Measurements from ENCODE around the gene STK31. TPM values are rescaled to one million over a fixed set of nuclear protein-coding genes. Genes with fewer than 3 reads are reported as not detected.

The STK31 gene
- total RNA-seq, 1 donor from 2014 or later, result 2.8 TPM

GRCh38 chr7:23698822-23699221 lies 11.2 kb upstream of the STK31 start:
- no peak overlapping the region for H3K4me2 ChIP-seq
- no peaks in the 10 kb centered on the region for H3K27me3 ChIP-seq
- H3K27me3 Mint-ChIP-seq (ENCODE audit: insufficient read depth, low read depth), result no peaks in the 10 kb centered on the region
- no peaks in the 10 kb centered on the region for H3K9me3 ChIP-seq (ENCODE audit: low read depth)
- no peaks in the 10 kb centered on the region for H3K4me1 Mint-ChIP-seq
- H3F3A ChIP-seq (ENCODE audit: low read depth), result no peaks in the 10 kb centered on the region
- peaks cover 5% of the 10 kb centered on the region for H3K36me3 ChIP-seq
- no peaks in the 10 kb centered on the region for H3K79me2 ChIP-seq (ENCODE audit: low read depth)
- no peak overlapping the region for H3K27ac Mint-ChIP-seq
- no peak overlapping the region for H3K4me3 ChIP-seq
- peaks cover 21% of the 10 kb centered on the region for H3K36me3 Mint-ChIP-seq
- H2AFZ ChIP-seq (replicated peaks), result no peak overlapping the region
- no peak overlapping the region for H3K4me3 Mint-ChIP-seq
- TF ChIP-seq EZH2 (IDR thresholded peaks at IDR 0.05), result no peak
- no peak for TF ChIP-seq EZH2phosphoT487 (IDR thresholded peaks at IDR 0.05)
- no peak for TF ChIP-seq CTCF (IDR thresholded peaks at IDR 0.05)
- H4K20me1 ChIP-seq (ENCODE audit: low read depth), result no peaks in the 10 kb centered on the region
- no peak overlapping the region for H3K27ac ChIP-seq
- H3K9ac ChIP-seq, result no peak overlapping the region
- H3K4me1 ChIP-seq, result no peaks in the 10 kb centered on the region
- no peaks in the 10 kb centered on the region for H3K9me3 Mint-ChIP-seq
- DNase-seq (ENCODE audit: low spot score), result no peak

GRCh38 chr7:23700046-23700445 lies 10.0 kb upstream of the STK31 start:
- H3K27ac Mint-ChIP-seq, result no peak overlapping the region
- Histone ChIP-seq H3K27ac (no peak overlapping the region), H3K36me3 (peaks cover 6% of the 10 kb centered on the region), H2AFZ (replicated peaks) (no peak overlapping the region), H3F3A (ENCODE audit: low read depth) (no peaks in the 10 kb centered on the region), H3K27me3 (no peaks in the 10 kb centered on the region), H3K4me1 (no peaks in the 10 kb centered on the region), H3K9ac (no peak overlapping the region), H4K20me1 (ENCODE audit: low read depth) (no peaks in the 10 kb centered on the region), H3K9me3 (ENCODE audit: low read depth) (no peaks in the 10 kb centered on the region), H3K4me3 (no peak overlapping the region), H3K4me2 (no peak overlapping the region), H3K79me2 (ENCODE audit: low read depth) (no peaks in the 10 kb centered on the region)
- H3K9me3 Mint-ChIP-seq, result peaks cover 11% of the 10 kb centered on the region
- TF ChIP-seq CTCF (IDR thresholded peaks at IDR 0.05) (no peak), EZH2phosphoT487 (IDR thresholded peaks at IDR 0.05) (no peak)
- no peak for DNase-seq (ENCODE audit: low spot score)
- no peak overlapping the region for H3K4me3 Mint-ChIP-seq
- peaks cover 28% of the 10 kb centered on the region for H3K36me3 Mint-ChIP-seq
- H3K27me3 Mint-ChIP-seq (ENCODE audit: insufficient read depth, low read depth), result no peaks in the 10 kb centered on the region
- H3K4me1 Mint-ChIP-seq, result no peaks in the 10 kb centered on the region

- Mint-ChIP-seq H3K36me3 (peaks cover 24% of the 10 kb centered on the region), H3K9me3 (peaks cover 22% of the 10 kb centered on the region), H3K4me1 (no peaks in the 10 kb centered on the region), H3K27me3 (ENCODE audit: insufficient read depth, low read depth) (peaks cover 4% of the 10 kb centered on the region), H3K4me3 (no peak overlapping the region), H3K27ac (no peak overlapping the region)
- Histone ChIP-seq H3F3A (ENCODE audit: low read depth) (no peaks in the 10 kb centered on the region), H2AFZ (replicated peaks) (no peak overlapping the region), H3K4me1 (no peaks in the 10 kb centered on the region), H3K4me2 (no peak overlapping the region), H3K9me3 (ENCODE audit: low read depth) (peaks cover 5% of the 10 kb centered on the region), H3K9ac (no peak overlapping the region), H3K27ac (no peak overlapping the region), H3K27me3 (no peaks in the 10 kb centered on the region), H4K20me1 (ENCODE audit: low read depth) (no peaks in the 10 kb centered on the region), H3K36me3 (peaks cover 12% of the 10 kb centered on the region), H3K79me2 (ENCODE audit: low read depth) (no peaks in the 10 kb centered on the region), H3K4me3 (no peak overlapping the region)
- DNase-seq (ENCODE audit: low spot score), result no peak
- TF ChIP-seq CTCF (IDR thresholded peaks at IDR 0.05) (no peak), EZH2phosphoT487 (IDR thresholded peaks at IDR 0.05) (no peak), EZH2 (IDR thresholded peaks at IDR 0.05) (no peak)
Measured at GRCh38 chr7:23709081-23709750, 803 bp upstream of the STK31 start.

Data from neural progenitor cell (in vitro differentiated cells).